HG02623 (cell line): ENCODE data around the gene PKD2.
"Not testable (repeated sequence)": the region's sequence is repeated elsewhere in the genome, so short reads cannot be mapped to it uniquely, and the experiment has no call there.

ENCODE experiments used
- ATAC-seq: cut with Tn5 transposase; IDR thresholded peaks from one replicate; pipeline ENCODE4 v1.9.1; 2021; ENCODE audit warnings: moderate library complexity; ENCODE audit not compliant: unreplicated experiment

The PKD2 gene

GRCh38 chr4:88063634-88064296 lies 56.3 kb downstream of the PKD2 start:
- ATAC-seq = no peak

DNA sequence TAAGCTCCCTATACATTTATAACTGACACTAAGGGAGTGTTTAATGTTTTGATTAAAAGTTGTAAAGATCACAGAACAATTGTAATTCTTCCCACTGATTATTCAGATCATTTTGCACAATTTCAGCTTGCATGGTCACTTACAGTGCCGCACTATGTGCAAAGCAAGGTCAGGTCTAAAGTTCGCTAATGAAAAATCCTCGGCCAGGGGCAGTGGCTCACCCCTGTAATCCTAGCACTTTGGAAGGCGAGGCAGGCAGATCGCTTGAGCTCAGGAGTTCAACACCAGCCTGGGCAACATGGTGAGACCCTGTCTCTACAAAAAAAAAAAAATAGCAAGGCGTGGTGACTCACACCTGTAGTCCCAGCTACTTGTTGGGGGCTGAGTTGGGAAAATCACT lies 57.0 kb downstream of the PKD2 start:
- no peak for ATAC-seq

DNA sequence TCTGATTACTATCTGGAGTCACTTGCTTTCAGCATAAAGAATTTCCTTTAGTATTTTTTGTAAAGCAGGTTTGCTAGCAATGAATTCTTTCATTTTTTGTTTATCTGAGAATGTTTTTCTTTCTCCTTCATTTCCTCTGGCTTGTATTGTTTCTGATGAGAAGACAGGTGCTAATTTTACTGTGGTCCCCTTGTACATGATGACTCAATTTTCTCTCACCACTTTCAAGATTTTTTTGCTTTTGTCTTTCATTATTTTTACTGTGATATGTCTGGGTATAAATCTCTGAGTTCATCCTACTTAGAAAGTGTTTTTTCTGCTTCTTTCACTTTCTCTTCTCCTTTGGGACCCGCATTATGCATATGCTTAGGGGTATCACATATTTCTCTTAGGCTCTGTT lies 62.6 kb downstream of the PKD2 start:
- ATAC-seq = no peak

DNA sequence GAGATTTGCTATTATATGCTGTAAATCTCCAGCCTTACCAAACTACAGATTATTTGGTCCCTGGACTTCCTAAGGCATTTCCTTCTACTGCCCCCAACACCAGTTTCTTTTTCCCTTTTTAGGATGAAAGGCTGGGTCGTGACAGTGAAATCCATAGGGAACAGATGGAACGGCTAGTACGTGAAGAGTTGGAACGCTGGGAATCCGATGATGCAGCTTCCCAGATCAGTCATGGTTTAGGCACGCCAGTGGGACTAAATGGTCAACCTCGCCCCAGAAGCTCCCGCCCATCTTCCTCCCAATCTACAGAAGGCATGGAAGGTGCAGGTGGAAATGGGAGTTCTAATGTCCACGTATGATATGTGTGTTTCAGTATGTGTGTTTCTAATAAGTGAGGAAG lies 67.9 kb downstream of the PKD2 start:
- no peak for ATAC-seq

DNA sequence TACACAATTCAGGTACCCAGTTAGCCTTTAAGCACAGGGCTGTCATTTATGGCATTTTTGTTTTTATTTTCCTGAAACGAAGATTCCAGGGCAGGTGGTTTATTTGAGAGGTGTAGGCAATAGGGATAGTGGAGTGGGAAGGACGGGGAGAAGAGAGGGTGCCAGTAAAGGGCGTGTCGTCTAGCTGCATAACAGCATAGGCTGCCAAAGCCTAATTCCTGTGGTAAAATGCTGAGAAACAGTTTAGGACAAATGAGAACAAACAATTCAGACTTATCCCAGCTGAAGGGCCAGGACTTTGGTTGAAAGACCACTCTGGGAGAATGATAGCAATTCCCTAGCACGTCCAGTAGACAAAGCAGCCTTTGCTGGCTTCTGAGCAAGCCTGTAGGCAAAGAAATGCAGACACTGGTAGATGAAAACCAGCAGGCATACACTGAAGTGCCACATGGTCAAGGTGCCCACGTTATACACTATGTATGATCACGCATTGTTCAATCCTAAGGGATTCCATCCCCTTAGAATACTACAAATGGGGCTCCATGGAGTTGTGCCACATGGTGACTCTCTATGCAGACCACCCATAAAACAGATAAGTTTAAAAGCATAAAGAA lies 70.6 kb downstream of the PKD2 start:
- ATAC-seq = no peak

GRCh38 chr4:88078579-88078978 lies 71.1 kb downstream of the PKD2 start:
- no peak for ATAC-seq

GRCh38 chr4:88080626-88081025 lies 73.2 kb downstream of the PKD2 start:
- ATAC-seq = no peak

DNA sequence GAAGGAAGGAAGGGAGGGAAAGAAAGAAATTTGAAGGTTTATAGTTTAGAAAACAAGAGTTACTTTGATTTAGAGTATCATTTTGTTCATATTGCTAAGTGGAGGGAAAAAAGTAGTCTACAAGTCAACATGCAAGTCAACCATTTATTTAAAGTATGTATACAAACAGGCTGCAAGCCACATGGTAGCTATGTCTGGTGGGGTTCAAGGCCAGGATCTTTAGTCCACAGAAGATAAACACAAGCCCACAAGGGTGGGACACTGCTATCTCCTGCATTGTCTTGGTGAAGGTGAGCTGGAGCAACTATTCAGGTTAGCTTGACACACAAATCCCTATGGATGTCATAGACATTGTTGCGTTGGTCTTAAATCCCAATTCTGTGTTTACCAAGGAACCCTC lies 79.6 kb downstream of the PKD2 start:
- no peak for ATAC-seq

GRCh38 chr4:88090898-88091297 lies 83.5 kb downstream of the PKD2 start:
- ATAC-seq = no peak

GRCh38 chr4:88091378-88091777 lies 83.9 kb downstream of the PKD2 start:
- no peak for ATAC-seq

DNA sequence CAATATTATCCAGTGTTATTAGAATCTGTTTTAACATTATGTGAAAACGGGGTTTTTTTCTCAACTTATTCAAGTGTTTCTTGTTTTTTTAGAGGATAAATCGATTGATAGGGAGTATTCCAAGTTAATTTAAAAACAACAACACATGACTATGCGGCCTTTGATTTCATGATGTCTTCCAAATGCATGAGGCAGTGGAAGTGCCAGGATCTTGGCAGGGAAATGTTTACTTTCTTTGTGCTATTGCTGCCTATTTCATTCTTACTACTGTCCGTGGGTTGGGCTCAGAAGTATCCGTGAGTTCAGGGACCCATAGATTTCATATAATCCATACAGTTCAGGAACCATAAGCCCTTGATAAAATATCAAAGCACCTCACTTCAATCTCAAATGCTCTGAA lies 86.4 kb downstream of the PKD2 start:
- ATAC-seq = no peak

DNA sequence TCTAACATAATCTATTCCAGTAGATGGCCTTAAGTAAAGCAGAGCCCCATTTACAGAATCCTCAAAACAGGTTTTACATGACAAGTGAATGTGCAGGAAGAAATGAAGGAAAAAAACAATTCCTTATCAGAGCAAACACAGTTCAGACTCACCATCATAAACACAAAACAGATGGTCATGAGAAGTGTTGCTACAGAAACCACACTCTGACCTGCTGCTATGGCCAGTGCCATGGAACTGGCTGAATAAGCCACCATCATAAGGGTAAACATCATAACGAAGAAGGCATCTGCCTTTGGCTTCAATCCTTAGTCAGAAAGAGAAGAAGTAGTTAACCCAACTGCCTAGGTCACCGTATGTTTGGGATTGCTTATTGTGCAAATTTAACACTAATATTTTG lies 89.9 kb downstream of the PKD2 start:
- no peak for ATAC-seq

- no peak for ATAC-seq
Measured at GRCh38 chr4:88097781-88098180, 90.3 kb downstream of the PKD2 start.

GRCh38 chr4:88098993-88099752 lies 91.7 kb downstream of the PKD2 start:
- ATAC-seq = no peak

- ATAC-seq = no peak
Measured at GRCh38 chr4:88101165-88101564, 93.7 kb downstream of the PKD2 start.

DNA sequence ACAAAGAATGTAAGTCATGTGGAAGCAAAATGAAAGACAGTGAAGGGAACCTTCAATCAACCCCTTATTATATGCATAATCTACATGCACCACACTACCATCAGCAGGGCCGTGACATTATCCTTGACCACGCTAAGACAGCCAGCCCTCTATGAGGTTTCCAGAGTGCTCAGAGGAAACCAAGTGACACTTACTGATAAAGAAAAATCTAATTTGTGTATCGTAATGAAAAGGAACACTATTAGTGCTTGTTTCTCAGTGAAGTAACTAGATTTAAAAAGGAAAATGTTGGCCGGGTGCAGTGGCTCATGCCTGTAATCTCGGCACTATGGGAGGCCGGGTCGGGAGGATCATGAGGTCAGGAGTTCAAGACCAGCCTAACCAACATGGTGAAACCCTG lies 94.6 kb downstream of the PKD2 start:
- ATAC-seq = no peak

GRCh38 chr4:88104902-88105610 lies 97.6 kb downstream of the PKD2 start:
- no peak for ATAC-seq

DNA sequence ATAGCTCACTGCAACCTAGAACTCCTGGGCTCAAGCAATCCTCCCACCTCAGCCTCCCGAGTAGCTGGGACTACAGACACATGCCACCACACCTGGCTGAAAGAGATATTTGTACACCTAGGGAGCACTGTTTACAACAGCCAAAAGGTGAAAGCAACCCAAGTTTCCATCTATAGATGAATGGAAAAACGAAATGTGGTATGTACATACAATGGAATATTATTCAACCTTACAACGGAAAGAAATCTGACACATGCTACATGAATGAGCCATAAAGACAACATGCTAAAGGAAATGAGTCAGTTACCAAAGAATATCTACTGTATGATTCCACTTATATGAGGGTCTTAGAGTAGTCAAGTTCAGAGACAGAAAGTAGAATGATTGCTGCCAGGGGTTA lies 98.8 kb downstream of the PKD2 start:
- no peak for ATAC-seq

DNA sequence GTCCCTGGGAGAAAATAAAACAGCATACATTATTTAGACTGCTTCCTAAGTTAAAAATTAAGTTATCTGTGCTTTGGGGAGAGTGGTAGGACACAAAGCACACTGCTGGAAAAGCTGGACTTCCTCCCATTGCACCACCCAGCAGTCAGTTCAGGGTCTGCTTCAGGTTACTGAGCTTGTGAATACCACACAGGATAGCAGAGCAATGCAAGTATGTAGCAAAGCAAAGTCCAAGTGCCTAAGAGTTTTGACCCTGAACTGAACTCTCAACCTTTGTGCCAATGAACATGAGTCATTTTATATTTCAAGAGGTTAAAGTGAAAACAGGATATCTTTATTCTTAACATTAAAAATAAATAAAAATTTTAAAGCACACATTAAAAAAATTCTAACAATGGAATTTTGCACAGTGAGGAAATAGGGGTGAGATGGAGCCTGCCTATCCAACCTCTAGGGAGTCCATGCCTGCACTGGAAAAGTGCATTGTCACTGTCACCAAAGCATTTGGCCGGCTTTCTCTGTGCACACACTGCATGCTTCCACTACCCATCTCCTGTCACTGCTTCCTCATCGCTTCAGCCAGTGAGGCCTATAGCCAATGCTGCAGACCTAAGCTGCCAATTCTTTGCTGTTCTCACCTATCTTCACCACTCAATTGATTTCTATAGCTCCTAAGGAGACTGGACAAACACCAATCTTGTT lies 100.1 kb downstream of the PKD2 start:
- no peak for ATAC-seq

DNA sequence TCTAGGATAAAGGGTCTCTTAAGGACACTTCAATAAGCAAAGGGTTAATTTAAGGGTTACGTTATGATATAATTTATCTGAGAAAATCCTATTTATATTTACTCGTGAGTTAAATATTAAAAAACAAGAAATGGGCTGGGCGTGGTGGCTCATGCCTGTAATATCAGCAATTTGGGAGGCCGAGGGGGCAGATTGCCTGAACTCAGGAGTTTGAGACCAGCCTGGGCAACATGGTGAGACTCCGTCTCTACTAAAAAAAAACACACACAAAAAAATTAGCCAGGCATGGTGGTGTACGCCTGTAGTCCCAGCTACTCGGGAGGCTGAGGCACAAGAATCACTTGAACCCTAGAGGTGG lies 100.7 kb downstream of the PKD2 start:
- not testable (repeated sequence) for ATAC-seq

DNA sequence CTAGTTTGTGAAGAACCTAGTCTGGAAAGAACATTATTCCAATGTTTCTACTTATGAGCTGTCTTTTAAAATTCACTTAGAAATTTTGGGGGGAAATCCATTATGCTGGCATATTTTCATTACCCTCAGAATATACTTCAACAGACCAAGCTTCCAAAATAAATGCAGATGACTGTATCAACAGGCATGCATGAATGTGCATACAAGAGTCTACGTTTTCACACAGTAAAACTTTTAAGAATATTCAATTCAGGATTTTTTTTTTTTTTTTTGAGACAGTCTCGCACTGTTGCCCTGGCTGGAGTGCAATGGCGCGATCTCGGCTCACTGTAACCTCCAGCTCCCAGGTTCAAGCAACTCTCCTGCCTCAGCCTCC lies 101.3 kb downstream of the PKD2 start:
- no peak for ATAC-seq
